OCI-M2 (cell line): ENCODE results near the gene AFAP1.

Experiments
- DNase-seq: peaks from one replicate; lab custom pipeline; 2025; ENCODE audit not compliant: unreplicated experiment; lab: John Stamatoyannopoulos, UW

The AFAP1 gene

DNA sequence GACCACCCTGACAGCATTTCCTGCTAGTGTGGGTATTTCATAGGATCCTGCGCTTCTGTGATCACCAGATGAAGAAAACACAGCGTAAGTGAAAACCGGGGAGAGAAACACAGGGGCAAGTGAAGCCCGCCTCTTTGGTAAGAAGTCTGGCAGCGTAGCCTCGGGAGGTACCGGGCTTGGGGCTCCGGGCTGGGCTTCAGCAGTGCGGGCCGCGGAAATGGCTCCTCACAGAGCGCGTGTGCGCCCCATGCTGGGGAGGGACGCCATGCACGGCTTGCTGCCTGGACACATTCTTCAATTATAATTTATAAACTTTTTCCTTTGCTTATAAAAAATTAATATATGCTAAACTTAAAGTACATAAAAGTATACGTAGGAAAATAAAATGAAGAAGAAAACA, 151.5 kb downstream of the AFAP1 start:
- no peak for DNase-seq

DNA sequence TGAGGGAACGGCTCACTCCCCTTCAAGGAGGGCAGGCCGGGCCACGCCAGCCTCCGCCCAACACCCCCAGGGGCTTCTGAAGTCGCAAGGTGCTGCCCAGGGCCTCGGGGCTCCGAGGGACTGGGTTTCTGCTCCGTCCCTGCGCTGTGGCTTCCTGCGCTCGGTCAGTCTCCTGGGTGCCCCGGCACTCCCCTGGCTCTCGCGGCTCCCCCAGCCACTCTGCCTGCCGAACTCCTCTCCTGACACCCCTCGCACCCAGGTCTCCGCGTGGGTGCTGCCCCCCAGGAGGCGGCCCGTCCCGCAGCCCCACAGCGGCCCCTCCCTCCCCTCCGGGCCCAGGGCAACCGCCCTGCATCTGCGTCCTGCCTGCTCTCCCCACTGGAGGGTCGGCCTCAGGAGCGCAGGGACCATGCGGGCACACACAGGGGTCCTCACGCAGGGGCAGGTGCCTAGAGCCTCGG, 151.9 kb downstream of the AFAP1 start:
- no peak for DNase-seq

DNA sequence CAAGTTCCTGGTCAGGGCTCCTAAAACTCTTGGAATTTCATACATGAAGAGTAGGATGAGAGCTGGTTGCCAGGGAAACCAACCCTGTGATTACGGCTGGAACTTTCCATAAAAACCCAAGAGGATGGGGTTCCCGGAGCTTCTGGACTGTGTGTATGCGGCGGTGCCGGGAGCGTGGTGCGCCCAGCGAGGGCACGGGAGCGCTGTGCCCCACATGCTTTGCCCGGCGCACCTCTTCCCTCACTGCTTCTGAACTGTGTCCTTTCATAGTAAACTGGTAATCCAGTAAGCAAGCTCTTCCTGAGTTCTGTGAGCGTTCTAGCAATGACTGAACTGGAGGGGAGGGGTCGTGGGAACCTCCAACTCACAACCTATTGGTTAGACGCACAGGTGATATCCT, 152.6 kb downstream of the AFAP1 start:
- DNase-seq = no peak

DNA sequence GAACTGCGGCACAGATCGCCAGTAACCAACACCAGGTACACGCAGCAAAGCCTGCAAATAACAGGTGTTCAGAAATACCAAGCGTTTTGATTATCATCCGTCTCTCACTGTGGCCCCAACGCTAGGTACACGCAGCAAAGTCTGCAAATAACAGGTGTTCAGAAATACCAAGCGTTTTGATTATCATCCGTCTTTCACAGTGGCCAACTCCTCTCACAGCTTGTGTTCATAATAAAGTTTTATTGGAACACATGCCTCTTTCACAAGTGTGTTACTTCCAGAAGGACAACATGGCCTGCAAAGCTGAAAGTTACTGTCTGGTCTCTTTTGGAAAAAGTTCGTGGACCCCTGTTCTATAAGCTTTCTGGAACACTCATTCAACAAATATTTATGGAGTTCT, 153.1 kb downstream of the AFAP1 start:
- DNase-seq = no peak

DNA sequence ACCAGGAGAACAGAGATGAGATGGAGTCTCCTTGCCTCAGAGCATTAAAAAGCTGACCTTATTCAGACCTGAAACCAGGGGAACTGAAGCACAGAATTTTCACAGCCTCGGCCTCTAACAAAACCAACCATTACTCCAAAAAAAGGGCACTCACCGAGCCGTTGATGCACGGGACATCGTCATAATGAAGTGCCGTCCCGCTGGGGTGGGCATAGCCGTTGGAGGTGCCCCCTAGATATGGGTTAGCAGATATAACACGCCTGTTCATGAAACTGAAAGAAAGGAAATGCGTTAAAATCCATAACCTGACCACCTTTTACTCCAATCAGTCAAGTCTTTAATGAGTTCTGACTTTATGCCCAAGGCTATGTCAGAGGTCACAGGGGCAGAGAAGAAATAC, 153.6 kb downstream of the AFAP1 start:
- DNase-seq = no peak

DNA sequence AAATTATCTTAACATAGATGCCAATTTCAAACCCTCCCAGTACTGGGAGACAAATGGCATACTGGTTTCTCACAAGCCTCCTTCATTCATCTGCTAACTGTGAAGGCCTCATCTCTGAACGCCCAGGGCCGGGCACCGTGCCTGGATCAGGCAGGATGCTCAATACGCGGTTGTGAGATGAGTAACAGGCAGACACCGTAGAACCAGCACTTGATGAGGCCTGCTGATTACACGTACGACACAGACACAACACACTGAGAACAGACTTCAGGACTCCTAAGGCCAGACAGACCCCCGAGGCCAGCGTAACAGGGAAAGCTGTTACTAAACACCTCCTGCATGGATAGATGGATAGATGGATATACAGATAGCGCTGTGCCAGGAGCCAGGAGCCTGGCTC, 154.6 kb downstream of the AFAP1 start:
- no peak for DNase-seq

DNA sequence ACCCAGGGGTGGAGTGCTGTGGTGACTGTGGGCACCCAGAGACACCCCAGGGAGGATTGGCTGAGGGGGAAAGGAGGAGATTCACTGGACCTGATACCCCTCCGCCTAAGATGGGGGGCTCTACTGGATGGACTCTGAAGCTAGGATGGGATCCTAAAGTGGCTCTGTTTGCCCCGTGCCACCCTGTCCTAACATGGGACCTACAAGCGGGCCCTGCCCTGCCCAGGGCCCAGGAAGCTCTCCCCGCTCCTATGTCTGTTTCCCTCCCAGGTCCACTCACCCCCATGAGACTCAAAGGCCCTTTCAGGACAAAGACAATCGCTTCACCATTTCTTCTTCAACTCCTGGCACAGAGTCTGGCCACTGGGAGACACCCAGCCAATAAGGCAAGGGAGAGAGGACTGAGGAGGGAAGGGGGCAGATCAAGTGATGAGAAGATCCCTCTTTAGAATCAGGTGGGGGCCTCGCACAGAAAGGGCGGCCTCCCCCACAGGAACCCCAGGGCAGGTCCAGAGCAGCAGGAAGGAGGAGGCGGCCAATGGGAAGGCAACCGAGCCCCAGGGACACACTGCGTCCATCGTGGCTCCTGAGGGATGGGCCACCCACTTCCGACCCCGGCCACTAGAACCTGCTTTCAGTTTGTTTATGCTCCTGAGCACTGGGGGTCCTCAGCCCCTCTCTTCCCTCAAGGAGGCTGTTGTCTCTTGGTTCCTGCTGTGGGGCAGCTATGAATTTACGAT, 155.4 kb downstream of the AFAP1 start:
- DNase-seq = no peak

DNA sequence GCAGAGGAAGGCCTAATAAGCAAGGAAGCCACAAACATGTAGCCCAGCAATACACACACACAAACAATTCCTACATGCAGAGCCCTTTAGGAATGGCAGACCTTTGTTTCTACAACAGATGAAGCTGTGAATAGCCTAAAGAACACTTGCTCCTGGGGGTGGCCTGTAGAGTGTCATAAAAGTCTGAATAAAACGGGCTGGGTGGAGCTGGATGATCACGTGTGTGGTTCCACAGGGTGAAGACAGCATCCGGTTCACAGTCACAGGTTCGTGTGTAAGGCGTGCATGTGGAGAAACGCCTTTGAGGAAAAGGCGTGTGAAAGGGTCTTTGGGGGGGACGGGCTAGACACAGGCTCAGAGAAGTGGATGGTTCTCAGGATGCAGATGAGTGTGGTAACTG, 156.1 kb downstream of the AFAP1 start:
- DNase-seq = no peak

DNA sequence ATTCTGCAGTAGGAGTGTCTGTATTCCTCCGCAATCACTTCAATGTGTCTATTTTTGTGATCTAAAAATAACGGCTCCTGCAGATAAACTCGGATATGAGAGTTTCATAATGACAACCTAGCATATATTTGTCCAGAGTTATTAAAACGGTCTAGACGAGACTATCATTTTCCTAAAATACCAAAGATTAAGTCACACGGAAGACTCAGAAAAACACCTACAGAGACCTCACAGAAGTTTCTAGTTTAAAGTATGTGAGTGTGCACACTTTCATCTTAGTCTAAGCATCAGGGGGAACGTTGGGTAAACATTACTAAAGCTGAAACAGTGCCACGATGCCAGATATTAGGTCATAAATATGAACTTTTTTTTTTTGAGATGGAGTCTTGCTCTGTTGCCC, 156.9 kb downstream of the AFAP1 start:
- DNase-seq = no peak

DNA sequence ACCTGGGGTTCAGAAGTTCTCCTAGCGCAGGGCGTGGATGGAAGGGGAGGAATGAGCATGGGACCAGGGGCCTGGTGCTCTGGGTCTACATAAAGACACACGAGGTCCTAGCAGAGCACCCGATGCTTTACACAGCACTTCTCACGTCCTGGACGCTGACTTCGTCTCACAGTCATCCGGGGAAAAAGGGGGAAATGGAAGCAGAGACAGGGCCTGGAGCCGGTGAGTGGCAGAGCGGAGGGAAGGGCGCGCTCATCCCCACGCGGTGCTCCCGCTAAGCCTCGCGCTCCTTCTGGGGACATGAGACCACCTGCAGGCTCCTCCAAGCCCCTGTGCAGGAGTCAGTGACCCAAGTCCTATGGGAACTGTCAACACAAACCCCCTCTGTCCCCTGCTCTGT, 157.7 kb downstream of the AFAP1 start:
- DNase-seq = no peak

DNA sequence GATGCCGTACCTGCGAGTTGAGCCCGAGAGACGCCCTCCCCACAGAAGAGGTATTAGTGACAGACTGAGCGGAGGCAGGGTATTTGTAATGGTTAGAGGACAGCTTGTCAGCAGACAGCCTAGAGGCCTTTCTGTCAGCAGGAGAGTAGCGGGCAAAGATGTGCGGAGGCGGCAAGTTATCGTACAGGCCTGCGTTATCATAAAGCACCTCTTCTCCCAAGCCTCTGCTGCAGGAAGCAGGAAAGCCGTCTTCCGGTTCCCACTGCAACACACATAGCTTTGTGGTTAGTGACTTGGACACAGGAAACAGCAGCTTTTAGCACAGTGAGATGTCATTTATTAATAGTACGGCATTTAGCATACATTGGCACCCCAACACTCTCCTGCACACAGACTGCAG, 158.3 kb downstream of the AFAP1 start:
- DNase-seq = no peak

DNA sequence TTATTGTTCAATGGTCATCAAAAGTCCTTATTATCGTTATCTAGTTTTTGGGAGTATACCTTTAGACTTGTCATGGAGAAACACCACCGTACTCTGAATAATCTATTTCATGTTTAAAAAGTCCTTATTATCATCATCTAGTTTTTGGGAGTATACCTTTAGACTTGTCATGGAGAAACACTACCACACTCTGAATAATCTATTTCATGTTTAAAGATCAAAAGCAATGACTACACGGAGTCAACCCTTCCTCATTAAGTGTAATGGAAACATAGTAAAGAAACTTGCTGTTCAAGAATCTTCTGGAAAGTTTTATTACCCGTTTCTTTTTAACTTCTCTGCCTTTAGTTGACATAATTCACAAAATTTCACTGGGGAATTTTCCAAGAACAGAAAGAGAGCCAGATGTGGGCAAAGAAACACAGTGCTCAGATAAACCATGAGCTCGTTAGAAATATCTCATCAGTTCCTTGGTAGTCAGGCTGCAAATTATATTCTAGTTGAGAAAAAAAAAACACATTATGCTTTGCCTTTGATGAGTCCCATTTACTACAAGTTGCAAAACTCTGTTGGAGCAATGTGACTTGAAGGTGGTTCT, 158.8 kb downstream of the AFAP1 start:
- DNase-seq = no peak

DNA sequence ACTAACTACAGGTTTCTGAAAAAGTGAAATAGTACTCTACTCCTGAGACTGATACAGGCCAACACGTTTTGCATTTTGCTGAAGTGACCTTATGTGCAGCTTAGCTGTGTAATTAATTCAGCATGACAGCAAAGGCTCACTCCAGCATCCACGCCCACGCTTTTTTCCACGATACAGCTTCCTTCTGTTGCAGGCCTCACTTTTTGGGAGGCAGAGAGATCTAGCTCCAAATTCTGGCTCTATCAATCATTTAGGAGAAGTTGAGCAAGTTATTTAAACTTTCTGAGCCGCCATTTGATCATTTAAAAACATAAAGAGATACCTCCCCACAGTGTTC, 160.3 kb downstream of the AFAP1 start:
- no peak for DNase-seq

DNA sequence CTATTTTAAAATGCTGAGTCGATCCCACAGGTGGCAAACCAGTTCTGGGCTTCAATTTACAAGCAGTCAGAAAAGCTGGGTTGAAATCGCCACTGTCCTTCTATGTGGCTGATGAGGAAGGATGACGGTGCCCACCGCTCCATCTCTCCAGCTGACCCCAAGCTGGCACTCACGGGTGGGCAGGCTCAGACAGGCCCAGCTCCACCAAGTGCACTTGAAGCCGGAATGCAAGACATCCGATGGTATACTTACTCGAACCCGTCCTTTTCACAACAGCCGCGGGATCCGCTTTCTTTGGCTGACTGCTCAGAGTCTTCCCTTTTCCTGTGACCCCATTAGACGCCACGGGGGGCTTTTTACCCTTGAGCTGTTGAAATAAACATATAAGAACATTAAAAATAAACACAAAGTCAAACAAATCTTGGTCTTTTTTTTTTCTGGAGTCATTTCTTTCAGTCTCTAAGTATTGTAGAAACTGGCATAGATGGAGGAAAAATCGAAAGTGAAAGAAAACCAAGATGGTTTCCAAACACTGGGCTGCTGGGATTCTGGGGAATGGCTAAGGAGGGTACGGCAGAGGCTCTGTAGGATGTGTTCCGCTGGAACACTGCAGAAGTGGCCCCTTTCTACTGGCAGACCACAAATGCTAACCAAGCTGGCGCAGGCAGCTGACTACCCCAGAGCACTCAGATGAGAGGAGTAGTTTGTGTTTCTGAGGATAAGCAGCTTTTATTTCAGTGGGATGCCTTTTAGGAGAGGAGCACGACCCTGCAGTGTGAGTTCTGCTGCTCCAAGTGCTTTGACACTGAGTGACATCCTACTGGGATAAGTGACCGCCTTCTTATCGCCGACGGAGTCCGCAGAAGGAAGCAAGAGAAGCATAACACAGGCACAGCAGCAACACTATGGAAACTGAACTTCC, 160.9 kb downstream of the AFAP1 start:
- no peak for DNase-seq

DNA sequence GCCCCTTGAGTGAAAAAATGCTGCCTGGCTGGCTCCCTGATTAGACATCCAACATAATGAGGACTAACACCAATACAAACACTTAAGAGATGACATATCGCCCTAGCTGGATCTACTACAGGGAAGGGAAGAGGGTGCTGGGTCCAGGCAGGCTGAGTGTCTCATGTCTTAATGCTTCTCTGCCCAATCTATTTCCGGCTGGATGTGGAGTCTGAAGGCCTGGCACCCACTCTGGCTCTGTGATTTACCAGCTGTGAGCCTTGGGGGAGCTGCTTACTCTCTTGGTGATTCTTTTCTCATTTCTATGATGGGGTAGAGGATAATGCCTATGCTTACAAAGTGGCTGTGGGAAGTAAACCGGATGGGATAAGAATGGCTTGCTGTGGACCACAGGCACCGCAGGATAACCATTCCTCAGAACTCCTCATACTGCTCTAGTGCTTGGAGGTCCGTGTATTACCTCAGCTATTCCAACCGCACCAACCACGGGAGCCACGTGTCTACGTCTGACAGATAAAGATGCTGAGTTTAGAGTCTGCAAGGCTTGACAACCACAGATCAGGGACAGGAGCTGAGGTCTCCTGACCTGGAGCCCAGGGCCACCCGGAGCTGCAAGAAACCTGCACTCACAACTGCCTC, 161.7 kb downstream of the AFAP1 start:
- no peak for DNase-seq

DNA sequence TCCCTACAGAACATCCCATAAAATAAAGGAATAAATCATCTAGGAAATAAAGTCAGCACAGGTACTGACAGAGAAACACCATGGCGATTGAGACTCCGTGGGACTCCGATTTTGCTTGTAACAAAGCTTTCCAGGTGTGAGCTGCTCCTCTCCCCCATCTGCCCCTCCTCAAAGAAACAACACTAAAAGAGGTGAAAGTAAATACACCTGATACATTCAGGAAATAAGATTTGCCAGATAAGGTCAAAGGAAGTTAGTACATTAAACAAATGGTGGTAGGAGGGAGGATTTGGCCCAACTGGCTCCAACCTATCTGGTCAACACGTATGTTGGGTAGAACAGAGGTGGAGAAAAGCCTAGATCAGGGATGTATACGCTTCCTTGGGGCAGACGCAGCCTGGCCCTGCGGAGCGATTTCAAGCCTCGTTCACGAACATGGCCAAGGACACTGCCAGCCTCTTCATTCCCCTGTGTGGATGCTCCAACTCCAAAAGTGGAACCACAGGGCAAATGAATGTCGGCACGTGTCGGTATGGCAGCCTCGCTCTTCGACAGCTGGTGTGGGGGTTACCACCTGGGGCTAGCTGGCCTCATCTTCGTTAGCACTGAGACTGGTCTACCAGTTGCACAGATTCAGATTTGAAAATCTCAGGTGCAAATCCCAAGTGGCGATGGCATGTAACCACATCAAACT, 162.5 kb downstream of the AFAP1 start:
- DNase-seq = no peak

DNA sequence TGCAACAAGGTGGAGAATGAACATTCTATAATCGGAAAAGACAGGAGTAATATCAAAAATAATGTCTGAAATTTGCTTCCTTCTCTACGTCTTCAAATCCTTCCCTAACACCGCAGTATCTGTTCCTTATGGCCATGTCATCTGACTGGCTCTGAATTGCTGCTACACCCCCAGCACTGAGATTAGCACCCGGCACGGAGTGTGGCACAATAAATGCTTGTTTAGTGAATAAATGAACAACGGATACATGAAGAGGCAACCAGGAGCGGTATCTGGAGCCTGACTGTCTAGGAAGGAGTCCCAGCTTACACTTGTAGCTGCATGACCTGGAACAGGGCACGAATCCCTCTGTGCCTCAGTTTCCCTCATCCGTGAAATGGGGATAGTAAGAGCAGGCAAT, 164.3 kb downstream of the AFAP1 start:
- no peak for DNase-seq

DNA sequence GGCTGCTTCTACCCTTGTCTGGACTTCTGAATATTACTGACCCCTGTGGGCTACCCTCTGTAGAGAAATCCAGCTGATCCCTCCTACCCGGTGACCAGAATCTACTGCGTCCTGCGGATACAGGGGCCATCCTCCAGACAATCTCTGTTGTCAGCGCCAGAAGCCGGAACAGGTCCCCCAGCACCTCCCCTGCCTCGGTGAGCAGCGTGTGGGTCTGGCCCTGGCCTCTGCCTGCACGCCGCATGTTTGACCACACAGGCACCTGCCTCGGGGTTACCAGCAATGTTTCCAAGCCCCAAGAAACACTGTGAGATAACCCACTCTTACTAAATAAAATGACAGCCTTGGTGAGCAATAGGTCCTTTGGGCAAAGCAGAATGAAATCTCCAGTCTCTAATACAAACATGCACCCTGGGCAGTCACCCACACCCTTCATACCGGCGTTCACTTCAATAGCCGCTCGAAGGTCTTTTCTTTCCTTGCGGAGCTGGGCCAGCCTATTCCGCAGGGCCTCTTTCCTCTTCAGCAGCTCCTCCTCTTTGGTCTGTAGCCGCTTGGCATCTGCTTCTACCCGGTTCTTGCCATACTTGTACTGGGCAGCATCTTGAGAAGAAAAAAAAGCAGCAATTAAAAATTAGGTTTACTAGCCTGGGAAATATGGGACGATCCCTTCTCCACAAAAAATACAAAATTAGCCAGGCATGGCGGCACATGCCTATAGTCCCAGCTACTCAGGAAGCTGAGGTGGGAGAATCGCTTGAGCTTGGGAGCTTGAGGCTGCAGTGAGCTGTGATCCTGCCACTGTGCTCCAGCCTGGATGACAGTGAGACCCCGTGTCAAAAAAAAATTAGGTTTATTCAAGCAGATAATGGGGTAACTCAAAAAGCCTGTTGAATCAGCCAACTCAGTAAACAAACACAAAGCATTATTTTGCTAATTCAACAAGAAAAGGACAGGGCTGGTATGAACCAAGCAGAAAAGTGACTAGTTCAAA, 165.1 kb downstream of the AFAP1 start:
- DNase-seq = no peak

DNA sequence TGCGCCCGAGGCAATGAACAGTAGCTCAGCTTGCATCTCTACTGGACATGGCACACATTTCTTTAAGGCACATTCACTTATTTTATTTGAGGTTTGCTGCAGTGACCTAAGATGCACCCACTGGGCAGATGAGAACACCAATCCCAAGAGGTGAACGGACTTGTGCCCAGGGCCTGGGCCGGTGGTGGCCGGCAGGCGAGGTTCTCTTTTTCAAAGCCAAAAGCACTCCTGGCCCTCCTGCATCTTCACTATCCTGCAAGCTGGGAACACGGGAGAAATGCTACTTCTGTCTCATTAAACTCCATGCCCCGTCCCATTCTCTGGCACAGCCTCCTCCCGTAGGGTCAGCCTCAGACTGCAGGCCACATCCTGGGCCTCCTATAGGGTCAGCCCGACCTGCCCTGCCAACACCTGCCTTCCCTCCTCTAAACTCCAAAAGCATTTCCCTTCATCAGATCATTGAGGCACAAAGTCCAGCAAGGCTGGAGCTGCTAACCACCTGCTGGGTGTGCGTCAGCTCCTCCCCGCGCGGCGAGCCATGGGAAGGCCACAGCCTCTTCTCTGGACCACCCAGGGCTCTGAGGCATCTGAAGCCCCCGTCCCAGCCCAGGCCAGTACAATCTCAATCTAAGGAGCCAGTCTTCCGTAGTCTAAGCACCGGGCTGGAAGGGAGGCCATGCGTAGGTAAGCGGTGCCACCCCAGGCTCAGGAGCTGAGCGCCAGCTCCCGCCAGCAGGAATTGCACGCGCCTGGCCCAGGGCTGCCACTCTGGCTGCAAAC, 166.1 kb downstream of the AFAP1 start:
- DNase-seq = no peak
